Muscle layer of duodenum (tissue), 2 donors: ENCODE measurements around the gene CCDC142.

Source experiments
- H3K27ac ChIP-seq: one replicate; pipeline ENCODE4 v1.7.0; 2013; ENCODE audit warnings: mild to moderate bottlenecking, low read length
- H3K27me3 ChIP-seq: one replicate; pipeline ENCODE4 v1.7.0; 2013; ENCODE audit warnings: low read depth, mild to moderate bottlenecking, control low read depth, low read length
- H3K36me3 ChIP-seq, 2 donors: one replicate each; pipeline ENCODE4 v1.7.0; 2013; ENCODE audit warnings: low read length in 2 of 2, control low read depth in 1 of 2, mild to moderate bottlenecking in 1 of 2; ENCODE audit not compliant: insufficient read depth in 2 of 2, control insufficient read depth in 1 of 2
- H3K4me1 ChIP-seq, 2 donors: one replicate each; pipeline ENCODE4 v1.7.0; 2013; ENCODE audit warnings: low read length in 2 of 2, mild to moderate bottlenecking in 2 of 2, control low read depth in 1 of 2, moderate library complexity in 1 of 2; ENCODE audit not compliant: insufficient read depth in 2 of 2, control insufficient read depth in 1 of 2
- H3K4me3 ChIP-seq, 2 donors: one replicate each; pipeline ENCODE4 v1.7.0; 2013; ENCODE audit warnings: low read length in 2 of 2, low read depth in 1 of 2, mild to moderate bottlenecking in 1 of 2
- H3K9me3 ChIP-seq, 2 donors: one replicate each; pipeline ENCODE4 v1.7.0; 2013; ENCODE audit warnings: low read length in 2 of 2, control low read depth in 1 of 2, mild to moderate bottlenecking in 1 of 2; ENCODE audit not compliant: control insufficient read depth in 1 of 2
- donor health status: healthy.

CCDC142 gene, protein sequence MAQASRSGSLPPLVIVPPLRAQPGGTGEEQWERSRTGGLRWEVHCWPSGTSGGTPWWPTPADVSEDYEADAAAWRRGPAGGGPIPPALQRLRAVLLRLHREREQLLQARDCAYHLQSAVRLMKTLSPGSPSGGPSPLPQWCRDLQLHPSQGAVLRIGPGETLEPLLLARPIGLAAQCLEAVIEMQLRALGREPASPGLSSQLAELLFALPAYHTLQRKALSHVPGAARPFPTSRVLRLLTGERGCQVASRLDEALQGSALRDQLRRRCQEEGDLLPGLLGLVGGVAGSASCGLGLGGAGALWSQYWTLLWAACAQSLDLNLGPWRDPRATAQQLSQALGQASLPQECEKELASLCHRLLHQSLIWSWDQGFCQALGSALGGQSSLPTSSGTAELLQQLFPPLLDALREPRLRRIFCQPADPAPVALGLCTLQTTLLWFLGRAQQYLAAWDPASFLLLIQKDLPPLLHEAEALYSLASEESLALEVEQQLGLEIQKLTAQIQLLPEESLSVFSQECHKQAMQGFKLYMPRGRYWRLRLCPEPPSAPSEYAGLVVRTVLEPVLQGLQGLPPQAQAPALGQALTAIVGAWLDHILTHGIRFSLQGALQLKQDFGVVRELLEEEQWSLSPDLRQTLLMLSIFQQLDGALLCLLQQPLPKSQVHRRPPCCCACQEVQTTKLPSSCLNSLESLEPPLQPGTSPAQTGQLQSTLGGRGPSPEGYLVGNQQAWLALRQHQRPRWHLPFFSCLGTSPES

DNA sequence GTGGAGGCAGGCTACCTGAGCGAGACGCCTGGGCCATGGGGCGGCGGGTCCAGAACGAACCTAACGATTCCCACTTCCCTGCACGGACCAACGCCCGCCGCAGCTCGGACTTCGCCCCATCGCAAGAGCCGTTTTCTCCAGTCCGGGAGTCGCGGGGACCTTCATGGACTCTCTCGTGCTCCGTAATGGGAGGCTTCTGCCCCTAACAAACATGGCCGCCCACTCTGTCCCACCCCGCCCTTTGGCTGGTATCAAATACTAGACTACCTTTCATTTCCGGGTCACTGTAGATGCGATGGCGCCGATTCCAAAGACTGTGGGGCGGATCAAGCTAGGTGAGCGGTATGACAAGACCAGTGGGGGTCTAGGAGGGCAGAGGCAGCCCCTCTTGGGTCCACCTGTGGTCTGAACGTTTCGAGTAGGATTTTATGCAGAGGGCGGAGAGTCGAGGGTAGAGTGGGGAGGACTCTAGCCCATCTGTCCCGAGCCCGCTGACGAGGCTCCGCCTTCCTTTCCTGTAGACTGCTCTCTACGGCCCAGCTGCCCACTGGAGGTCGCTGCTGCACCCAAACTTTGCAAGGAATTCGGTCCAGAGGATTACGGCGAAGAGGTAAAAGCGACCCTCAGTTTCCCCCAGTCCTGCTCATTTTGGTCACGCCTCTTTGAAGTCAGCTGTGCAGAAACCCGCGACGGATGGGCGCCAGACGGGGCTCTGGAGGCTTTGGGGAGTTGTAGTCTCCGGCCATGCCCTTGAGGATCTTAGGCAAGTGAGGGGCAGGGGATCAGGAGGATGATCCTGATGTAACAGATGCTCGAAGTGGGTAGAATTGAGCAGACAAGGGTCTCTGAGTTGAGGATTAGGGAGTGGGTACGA is at the start of gene CCDC142, which contains the start of gene TTC31:
Gene CCDC142 (minus strand): TSS at position 198 of the 874 bp plus-strand sequence. CDS start 161 bp downstream, at position 37.
Gene TTC31 (plus strand): TSS at position 281 of the 874 bp plus-strand sequence. CDS start 15 bp downstream, at position 296.
- peak within 1 kb of the TSS; percentile 96 for H3K27ac ChIP-seq
- H3K9me3 ChIP-seq = no peaks in the 10 kb centered on the region
- H3K4me3 ChIP-seq = peak within 1 kb of the TSS; percentile 98
- peaks cover 7 to 18% of the 10 kb centered on the region in 2 donors for H3K36me3 ChIP-seq
- no peaks in the 10 kb centered on the region for H3K27me3 ChIP-seq
- peaks cover 13 to 30% of the 10 kb centered on the region in 2 donors for H3K4me1 ChIP-seq

DNA sequence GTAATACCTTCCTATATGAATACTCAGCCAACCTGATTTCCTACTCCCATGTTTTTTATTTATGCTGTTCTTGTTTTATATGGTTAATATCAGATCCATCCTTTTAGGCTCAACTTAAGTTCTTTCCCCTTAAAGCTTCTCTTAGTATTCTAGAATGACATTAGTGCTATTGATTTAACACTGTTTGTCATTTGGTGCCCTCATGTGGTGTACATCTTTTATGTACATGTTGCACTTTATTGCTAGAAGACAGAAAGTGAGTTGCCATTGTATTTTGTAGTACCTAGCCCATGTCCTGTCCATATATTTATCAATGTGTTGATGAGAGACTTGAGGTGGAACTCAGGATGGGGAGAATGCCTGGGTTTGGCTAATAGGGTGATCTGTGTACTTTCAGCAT is 49.4 kb upstream of the CCDC142 start:
- Histone ChIP-seq H3K36me3 (peaks cover 10 to 23% of the 10 kb centered on the region in 2 donors), H3K4me1 (peaks cover 16 to 25% of the 10 kb centered on the region in 2 donors), H3K9me3 (no peaks in the 10 kb centered on the region), H3K27ac (no peak overlapping the region), H3K4me3 (no peak overlapping the region), H3K27me3 (no peaks in the 10 kb centered on the region)

DNA sequence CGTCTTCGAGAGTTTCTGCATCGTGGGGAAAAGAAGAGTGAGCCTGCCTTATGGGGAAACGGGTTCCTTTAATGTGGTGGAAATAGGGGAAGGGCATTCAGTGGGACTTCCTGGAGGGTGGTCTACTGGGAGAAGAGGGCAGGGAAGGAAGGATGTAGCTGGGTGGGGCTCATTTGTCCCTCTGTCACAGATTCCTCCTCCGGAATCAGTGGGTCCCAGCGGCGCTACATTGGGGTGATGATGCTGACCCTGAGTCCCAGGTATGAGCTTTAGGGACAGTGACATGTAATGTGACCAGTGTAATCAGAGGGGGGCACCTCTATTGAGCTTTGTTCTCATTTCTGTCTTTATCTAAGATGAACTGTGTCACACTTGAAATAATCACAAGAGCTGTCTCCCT is 48.9 kb upstream of the CCDC142 start:
- no peaks in the 10 kb centered on the region for H3K9me3 ChIP-seq
- H3K4me1 ChIP-seq = peaks cover 16 to 25% of the 10 kb centered on the region in 2 donors
- H3K27ac ChIP-seq = no peak overlapping the region
- peaks cover 15 to 29% of the 10 kb centered on the region in 2 donors for H3K36me3 ChIP-seq
- peak overlapping the region in 1 of 2 donors; percentile 96 for H3K4me3 ChIP-seq
- no peaks in the 10 kb centered on the region for H3K27me3 ChIP-seq

DNA sequence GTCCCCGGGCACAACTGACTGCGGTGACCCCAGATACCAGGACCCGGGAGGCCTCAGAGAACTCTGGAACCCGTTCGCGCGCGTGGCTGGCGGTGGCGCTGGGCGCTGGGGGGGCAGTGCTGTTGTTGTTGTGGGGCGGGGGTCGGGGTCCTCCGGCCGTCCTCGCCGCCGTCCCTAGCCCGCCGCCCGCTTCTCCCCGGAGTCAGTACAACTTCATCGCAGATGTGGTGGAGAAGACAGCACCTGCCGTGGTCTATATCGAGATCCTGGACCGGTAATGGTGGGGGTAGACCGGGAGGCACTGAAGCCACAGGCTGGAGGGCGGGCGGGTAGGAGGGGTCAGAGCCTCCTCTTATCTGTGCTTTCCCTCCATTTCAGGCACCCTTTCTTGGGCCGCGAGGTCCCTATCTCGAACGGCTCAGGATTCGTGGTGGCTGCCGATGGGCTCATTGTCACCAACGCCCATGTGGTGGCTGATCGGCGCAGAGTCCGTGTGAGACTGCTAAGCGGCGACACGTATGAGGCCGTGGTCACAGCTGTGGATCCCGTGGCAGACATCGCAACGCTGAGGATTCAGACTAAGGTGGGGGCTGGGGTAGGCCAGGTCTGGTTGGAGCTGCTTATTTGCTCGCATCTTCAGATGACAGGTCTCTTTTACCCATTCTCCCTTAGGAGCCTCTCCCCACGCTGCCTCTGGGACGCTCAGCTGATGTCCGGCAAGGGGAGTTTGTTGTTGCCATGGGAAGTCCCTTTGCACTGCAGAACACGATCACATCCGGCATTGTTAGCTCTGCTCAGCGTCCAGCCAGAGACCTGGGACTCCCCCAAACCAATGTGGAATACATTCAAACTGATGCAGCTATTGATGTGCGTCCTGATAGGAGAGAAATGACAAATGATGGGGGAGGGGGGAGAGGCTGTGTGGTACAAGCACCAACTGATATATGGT is 47.7 kb upstream of the CCDC142 start:
- H3K4me3 ChIP-seq = peak overlapping the region; percentile 96 to 99
- peaks cover 16 to 25% of the 10 kb centered on the region in 2 donors for H3K4me1 ChIP-seq
- H3K9me3 ChIP-seq = no peaks in the 10 kb centered on the region
- H3K27ac ChIP-seq = peak overlapping the region; percentile 70
- peaks cover 18 to 40% of the 10 kb centered on the region in 2 donors for H3K36me3 ChIP-seq
- H3K27me3 ChIP-seq = no peaks in the 10 kb centered on the region

DNA sequence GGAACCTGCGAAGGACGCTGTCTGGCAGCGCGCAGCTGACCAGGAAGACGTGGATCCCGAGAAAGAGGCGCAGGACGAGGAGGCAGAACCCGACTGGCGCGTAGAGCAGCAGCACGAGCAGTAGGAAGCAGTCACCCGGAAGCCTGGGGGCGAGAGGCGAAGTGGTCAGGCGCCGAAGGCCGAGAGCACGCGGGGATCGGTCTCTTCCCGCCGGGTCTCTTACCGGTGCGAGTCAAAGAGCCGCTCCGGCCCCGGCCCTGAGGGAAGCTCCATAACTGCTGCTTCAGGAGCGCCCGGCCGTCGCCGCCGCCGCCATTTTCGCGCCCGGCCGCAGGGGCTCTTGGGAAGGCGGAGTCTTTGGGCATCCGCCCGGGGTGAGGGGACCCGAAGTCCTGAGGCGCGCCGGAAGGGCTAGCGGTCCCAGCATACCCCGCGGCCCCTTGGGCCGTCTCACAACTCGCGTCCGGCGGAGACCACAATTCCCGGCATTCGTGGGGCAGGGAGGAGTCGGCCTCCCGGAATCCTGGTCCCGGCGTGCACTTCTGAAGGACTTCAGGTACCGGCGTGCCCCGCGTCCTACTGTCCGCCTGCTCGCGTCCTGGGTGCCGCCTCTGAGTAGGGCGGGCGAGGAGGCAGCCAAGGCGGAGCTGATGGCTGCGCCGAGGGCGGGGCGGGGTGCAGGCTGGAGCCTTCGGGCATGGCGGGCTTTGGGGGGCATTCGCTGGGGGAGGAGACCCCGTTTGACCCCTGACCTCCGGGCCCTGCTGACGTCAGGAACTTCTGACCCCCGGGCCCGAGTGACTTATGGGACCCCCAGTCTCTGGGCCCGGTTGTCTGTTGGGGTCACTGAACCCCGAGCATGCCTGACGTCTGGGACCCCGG is 46.8 kb upstream of the CCDC142 start, which contains the start of the genes AUP1 and HTRA2:
Gene AUP1 (minus strand): TSS at position 350 of the 882 bp plus-strand sequence. CDS start 77 bp downstream, at position 273.
Gene HTRA2 (plus strand): TSS at position 577 of the 882 bp plus-strand sequence. CDS start 74 bp downstream, at position 651.
- Histone ChIP-seq H3K36me3 (peaks cover 18 to 42% of the 10 kb centered on the region in 2 donors), H3K4me3 (peak within 1 kb of the TSS; percentile 96 to 99), H3K27ac (peak within 1 kb of the TSS; percentile 81), H3K27me3 (no peaks in the 10 kb centered on the region), H3K9me3 (no peaks in the 10 kb centered on the region), H3K4me1 (peaks cover 16 to 25% of the 10 kb centered on the region in 2 donors)

DNA sequence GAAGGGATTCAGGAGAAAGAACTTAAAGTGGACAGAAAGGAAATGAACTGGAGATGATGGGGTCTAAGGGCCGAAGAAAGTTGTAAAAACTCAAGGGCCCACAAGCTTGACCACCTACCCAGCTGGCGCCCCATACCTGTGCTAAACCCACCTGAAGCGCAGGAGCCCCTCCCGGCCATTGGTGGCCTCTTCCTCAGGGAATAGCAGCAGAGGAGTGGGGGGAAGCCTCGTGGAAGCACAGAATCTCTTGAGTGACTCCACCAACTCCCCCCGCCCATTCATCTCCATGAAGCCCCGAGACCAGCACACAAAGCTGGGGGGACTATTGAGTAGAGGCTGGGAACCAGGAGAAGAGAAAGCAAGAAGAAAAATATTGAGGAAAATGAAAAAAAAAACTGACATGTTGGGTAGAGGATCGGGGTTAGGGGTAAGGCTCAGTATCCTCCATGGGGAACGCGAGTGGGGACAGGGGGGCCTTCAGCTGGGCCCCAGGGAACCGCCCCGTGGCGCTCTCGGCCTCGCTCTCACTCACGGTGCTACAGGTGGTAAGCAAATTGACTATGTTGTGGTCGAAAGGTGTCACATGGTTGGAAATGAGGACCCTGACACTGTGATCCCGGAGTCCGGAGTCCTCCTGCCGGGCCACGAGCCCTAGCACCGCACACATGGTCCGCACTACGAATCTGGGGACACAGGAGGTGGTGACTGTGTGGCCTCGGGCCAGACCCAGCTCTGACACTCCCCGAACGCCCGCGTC is 46.0 kb upstream of the CCDC142 start:
- peaks cover 16 to 25% of the 10 kb centered on the region in 2 donors for H3K4me1 ChIP-seq
- H3K9me3 ChIP-seq = no peaks in the 10 kb centered on the region
- H3K27me3 ChIP-seq = no peaks in the 10 kb centered on the region
- H3K27ac ChIP-seq = peak overlapping the region; percentile 81
- peaks cover 18 to 42% of the 10 kb centered on the region in 2 donors for H3K36me3 ChIP-seq
- H3K4me3 ChIP-seq = peak overlapping the region; percentile 96 to 99

DNA sequence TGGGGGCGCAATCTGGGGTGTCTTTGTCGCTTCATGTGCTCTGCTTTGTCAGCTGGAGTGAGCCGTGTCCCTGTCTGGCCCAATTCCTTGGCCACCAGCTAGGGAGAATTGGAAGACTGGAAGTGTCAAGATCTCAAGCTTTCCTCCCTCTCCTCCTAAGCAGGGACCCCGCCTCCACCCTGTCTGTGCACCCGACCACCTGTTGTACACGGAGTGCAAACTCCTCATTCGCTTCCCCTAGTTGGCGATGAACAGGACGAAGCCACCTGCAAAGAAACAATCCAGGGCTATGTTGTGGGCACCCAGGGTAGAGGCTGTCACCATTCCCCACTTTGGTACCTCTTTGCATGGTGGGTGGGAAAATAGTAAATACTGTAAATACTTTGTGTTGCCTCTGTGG is 44.9 kb upstream of the CCDC142 start:
- Histone ChIP-seq H3K36me3 (peaks cover 13 to 35% of the 10 kb centered on the region in 2 donors), H3K9me3 (no peaks in the 10 kb centered on the region), H3K27me3 (no peaks in the 10 kb centered on the region), H3K27ac (no peak overlapping the region), H3K4me1 (peaks cover 16 to 25% of the 10 kb centered on the region in 2 donors), H3K4me3 (no peak overlapping the region)

DNA sequence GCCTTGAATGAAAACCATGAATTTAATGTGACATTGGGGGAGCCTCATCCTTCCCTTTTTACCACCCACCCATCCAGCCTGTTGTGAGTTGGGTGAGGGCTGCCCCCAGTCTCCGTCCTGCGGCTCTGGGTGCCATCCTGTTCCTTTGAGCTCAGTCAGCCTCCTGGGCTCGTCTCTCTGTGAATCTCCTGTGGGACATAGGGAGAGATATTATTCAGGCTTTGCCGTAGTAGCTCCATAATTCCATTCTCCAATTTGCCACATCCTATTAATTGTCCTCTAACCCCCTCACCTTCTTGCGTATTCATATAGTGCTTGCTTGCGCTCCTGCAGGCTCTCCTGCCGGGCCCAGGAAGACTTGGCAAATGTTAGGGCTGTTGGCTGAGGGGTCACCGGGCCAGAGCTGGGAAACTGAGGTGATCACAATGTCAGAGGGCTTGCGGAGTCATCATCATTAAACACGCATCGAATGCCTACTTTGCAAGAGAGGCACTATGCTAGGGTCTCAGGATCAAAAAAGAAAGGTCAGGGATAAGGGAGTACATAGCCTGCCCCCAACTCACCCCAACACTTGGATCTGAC is 43.9 kb upstream of the CCDC142 start:
- H3K4me3 ChIP-seq = no peak overlapping the region
- H3K27ac ChIP-seq = no peak overlapping the region
- H3K36me3 ChIP-seq = peaks cover 13 to 30% of the 10 kb centered on the region in 2 donors
- H3K27me3 ChIP-seq = no peaks in the 10 kb centered on the region
- H3K9me3 ChIP-seq = no peaks in the 10 kb centered on the region
- H3K4me1 ChIP-seq = peaks cover 16 to 25% of the 10 kb centered on the region in 2 donors
